Activated naive CD8-positive, alpha-beta T cell treated with anti-CD3 and anti-CD28 coated beads, Interleukin-2, amount 50 U/mL, for 24 hours (primary cell): Measurements from ENCODE around the gene KIFC1.
"Not testable (repeated sequence)": the region's sequence is repeated elsewhere in the genome, so short reads cannot be mapped to it uniquely, and the experiment has no call there.

Source experiments
- ATAC-seq: fragments of 150-1000 bp; cut with Tn5 transposase; one replicate; pipeline ENCODE4 v1.10.0; 2021
- DNase-seq: peaks from one replicate; pipeline ENCODE4 v3.0.0; 2021
- H3K27ac Mint-ChIP-seq: one replicate; pipeline ENCODE4 v1.8.0; 2021; ENCODE audit warnings: mild to moderate bottlenecking, mixed read lengths
- H3K27me3 Mint-ChIP-seq: one replicate; pipeline ENCODE4 v1.8.0; 2021; ENCODE audit warnings: mixed read lengths
- H3K36me3 Mint-ChIP-seq: one replicate; pipeline ENCODE4 v1.8.0; 2021; ENCODE audit warnings: low read depth, mixed read lengths
- H3K4me1 Mint-ChIP-seq: one replicate; pipeline ENCODE4 v1.8.0; 2021; ENCODE audit warnings: mixed read lengths
- H3K4me3 Mint-ChIP-seq: one replicate; pipeline ENCODE4 v1.8.0; 2021; ENCODE audit warnings: mild to moderate bottlenecking, moderate library complexity, mixed read lengths
- H3K9me3 Mint-ChIP-seq: one replicate; pipeline ENCODE4 v1.8.0; 2021; ENCODE audit warnings: mixed read lengths

KIFC1 gene

DNA sequence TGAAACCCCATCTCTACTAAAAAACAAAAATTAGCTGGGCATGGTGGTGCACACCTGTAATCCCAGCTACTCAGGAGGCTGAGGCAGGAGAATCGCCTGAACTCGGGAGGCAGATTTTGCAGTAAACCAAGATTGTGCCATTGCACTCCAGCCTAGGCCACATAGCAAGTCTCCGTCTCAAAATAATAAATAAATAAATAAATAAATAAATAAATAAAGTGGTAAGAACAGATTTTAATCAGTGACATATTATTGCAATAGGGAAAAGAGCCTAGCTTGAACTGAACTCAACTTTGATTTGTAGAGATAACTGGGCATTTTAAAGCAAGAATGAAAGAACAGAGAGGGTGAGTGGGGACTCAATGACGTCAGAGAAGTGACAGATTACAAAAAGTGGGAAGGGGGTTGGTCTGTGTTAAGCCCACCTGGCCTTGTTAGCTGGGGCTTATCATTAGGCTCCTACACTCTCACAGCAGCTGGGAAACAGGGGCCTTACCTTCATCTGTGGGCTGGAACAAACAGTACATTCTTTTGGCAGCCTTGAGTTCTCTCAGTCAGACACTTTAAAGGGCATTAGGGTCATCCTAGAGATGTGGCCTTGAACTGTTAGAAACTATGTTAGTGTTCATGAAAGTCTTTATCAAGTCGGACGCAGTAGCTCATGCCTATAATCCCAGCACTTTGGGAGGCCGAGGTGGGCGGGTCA, 24.5 kb upstream of the KIFC1 start:
- Mint-ChIP-seq H3K4me1 (no peaks in the 10 kb centered on the region), H3K36me3 (no peaks in the 10 kb centered on the region), H3K27ac (no peak overlapping the region), H3K27me3 (no peaks in the 10 kb centered on the region), H3K4me3 (no peak overlapping the region), H3K9me3 (no peaks in the 10 kb centered on the region)
- no peak for DNase-seq
- no peak for ATAC-seq

DNA sequence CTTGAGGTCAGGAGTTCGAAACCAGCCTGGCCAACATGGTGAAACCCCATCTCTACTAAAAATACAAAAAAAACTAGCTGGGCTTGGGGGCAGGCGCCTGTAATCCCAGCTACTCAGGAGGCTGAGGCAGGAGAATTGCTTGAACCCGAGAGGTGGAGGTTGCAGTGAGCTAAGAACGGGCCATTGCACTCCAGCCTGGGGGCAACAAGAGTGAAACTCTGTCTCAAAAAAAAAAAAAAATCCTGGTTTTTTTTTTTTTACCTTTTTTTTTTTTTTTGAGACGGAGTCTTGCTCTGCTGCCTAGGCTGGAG, 24.0 kb upstream of the KIFC1 start:
- H3K27me3 Mint-ChIP-seq, H3K27ac Mint-ChIP-seq, H3K4me3 Mint-ChIP-seq, ATAC-seq, H3K9me3 Mint-ChIP-seq, H3K4me1 Mint-ChIP-seq, DNase-seq, H3K36me3 Mint-ChIP-seq: not testable (repeated sequence)

DNA sequence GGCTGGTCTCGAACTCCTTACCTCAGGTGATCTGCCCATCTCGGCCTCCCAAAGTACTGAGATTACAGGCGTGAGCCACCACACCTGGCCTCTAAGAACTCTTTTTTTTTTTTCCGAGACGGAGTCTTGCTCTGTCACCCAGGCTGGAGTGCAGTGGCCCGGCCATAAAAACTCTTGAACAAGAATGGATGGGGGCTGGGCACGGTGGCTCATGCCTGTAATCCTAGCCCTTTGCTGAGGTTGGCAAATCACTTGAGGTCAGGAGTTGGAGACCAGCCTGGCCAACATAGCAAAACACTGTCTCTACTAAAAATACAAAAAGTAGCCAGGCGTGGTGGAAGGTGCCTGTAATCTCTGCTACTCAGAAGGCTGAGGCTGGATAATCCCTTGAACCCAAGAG, 19.7 kb upstream of the KIFC1 start:
- H3K27me3 Mint-ChIP-seq, H3K9me3 Mint-ChIP-seq, H3K36me3 Mint-ChIP-seq, H3K27ac Mint-ChIP-seq, H3K4me1 Mint-ChIP-seq, DNase-seq, H3K4me3 Mint-ChIP-seq, ATAC-seq: not testable (repeated sequence)

DNA sequence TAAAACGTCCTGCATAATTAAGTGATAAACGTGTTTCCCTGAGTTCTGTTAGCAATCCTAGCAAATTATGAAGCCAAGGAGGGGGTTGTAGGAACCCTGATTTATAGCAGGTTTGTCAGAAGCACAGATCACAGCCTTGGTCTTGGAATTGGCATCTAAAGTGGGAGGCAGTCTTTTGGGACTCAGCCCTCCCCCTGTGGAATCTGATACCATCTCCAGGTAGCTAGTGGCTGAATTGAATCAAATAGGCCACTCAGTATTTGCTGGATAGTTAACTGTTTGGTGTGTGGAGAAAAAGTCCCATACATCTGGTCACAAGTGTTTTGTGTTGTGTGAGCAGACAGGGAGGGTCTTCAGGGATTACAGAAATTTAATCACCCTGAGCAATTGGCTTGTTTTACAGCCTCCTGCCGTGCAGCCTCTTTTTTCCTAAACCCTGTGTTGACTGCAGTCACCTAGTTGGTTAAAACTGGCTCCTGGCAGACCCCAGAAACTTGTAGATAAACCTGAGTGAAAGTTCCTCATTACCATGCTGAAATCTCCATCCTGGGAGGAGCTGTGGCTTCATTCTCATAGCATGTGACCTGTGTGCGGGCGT, 19.0 kb upstream of the KIFC1 start:
- Mint-ChIP-seq H3K9me3 (no peaks in the 10 kb centered on the region), H3K4me1 (peaks cover 9% of the 10 kb centered on the region), H3K36me3 (no peaks in the 10 kb centered on the region), H3K27me3 (no peaks in the 10 kb centered on the region), H3K27ac (no peak overlapping the region), H3K4me3 (no peak overlapping the region)
- no peak for DNase-seq
- no peak for ATAC-seq

DNA sequence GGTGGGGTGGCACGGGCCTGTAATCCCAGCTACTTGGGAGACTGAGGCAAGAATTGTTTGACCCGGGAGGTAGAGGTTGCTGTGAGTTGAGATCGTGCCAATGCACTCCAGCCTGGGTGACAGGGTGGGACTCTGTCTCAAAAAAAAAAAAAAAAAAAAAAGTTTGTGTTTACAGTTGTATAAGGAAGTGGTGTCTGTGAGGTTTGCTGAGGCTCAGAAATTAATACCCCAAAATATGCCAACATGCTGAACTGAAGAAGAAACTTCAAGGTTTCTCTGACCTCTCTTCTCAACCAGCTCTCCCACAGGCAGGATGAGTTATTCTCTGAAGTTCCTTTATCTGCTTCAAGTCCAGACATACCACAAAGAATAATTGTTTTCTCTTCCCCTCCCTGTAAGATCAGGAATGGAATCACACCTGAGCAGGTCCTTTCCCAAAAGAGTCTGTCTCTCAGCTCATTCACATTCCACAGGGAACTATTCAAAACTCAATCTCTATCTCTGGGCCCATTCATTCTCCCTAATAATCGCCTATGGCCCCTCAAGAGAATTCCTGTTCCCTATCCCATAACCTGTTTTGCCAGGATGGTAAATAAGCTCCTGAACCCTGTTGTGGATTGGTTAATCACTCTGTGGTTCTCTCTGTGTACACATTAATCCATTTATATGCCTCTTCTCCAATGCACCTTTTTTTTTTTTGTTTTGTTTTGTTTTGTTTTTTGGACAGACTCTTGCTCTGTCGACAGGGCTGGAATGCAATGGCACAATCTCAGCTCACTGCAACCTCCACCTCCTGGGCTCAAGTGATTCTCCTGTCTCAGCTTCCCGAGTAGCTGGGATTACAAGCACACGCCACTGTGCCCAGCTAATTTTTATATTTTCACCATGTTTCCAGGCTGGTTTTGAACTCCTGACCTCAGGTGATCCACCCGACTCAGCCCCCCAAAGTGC, 17.4 kb upstream of the KIFC1 start:
- ATAC-seq (no peak), DNase-seq (no peak)
- Mint-ChIP-seq H3K9me3 (no peaks in the 10 kb centered on the region), H3K4me1 (peaks cover 9% of the 10 kb centered on the region), H3K27me3 (no peaks in the 10 kb centered on the region), H3K27ac (no peak overlapping the region), H3K36me3 (no peaks in the 10 kb centered on the region), H3K4me3 (no peak overlapping the region)

DNA sequence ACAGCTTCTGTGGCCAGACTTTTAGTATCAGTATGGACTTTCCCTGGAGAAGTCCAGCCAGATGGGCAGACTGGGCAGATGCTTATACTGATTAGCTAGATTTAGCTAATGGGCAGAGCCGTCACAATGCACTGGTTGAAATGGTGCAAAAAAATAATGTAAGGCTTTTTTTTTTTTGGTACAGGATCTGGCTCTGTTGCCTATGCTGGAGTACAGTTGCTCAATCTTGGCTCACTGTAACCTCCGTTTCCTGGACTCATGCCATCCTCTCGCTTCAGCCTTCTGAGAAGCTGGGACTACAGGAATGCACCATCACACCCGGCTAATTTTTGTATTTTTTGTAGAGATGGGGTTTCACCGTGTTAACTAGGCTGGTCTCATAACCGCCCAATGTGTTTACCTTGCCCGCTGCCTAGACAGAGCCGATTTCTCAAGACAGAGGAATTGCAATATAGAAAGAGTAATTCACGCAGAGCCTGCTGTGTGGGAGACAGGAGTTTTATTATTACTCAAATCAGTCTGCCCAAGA, 16.4 kb upstream of the KIFC1 start:
- no peak for ATAC-seq
- Mint-ChIP-seq H3K4me3 (no peak overlapping the region), H3K27ac (no peak overlapping the region), H3K4me1 (peaks cover 9% of the 10 kb centered on the region), H3K36me3 (no peaks in the 10 kb centered on the region), H3K27me3 (no peaks in the 10 kb centered on the region), H3K9me3 (no peaks in the 10 kb centered on the region)
- DNase-seq: no peak

DNA sequence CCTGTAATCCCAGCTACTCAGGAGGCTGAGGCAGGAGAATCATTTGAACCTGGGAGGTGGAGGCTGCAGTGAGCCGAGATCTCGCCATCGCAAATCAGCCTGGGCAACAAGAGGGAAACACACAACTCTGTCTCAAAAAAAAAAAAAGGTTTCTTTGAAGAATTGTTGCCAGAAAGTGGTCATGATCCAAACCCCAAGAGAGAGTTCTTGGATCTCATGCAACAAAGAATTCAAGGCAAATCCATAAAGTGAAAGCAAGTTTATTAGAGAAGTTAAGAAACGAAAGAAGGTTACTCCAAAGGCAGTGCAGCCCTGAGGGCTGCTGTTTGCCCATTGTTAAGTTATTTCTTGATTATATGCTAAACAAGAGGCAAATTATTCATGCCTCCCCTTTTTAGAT, 14.5 kb upstream of the KIFC1 start:
- H3K4me1 Mint-ChIP-seq: peaks cover 9% of the 10 kb centered on the region
- no peak for ATAC-seq
- no peak overlapping the region for H3K27ac Mint-ChIP-seq
- no peaks in the 10 kb centered on the region for H3K27me3 Mint-ChIP-seq
- no peaks in the 10 kb centered on the region for H3K36me3 Mint-ChIP-seq
- H3K4me3 Mint-ChIP-seq: no peak overlapping the region
- H3K9me3 Mint-ChIP-seq: no peaks in the 10 kb centered on the region
- no peak for DNase-seq

DNA sequence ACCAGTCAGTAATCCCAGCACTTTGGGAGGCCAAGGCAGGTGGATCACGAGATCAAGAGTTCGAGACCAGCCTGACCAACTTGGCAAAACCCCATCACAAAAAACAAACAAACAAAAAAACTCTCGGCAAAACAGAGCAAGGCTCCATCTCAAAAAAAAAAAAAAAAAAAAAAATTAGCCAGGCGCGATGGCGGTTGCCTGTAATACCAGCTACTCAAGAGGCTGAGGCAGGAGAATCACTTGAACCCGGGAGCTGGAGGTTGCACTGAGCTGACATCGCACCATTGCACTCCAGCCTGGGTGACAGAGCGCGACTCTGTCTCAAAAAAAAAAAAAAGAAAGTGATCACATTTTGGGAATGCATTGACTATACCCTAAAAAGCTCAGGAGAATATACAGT, 12.4 kb upstream of the KIFC1 start:
- not testable (repeated sequence) for H3K4me3 Mint-ChIP-seq, ATAC-seq, DNase-seq

DNA sequence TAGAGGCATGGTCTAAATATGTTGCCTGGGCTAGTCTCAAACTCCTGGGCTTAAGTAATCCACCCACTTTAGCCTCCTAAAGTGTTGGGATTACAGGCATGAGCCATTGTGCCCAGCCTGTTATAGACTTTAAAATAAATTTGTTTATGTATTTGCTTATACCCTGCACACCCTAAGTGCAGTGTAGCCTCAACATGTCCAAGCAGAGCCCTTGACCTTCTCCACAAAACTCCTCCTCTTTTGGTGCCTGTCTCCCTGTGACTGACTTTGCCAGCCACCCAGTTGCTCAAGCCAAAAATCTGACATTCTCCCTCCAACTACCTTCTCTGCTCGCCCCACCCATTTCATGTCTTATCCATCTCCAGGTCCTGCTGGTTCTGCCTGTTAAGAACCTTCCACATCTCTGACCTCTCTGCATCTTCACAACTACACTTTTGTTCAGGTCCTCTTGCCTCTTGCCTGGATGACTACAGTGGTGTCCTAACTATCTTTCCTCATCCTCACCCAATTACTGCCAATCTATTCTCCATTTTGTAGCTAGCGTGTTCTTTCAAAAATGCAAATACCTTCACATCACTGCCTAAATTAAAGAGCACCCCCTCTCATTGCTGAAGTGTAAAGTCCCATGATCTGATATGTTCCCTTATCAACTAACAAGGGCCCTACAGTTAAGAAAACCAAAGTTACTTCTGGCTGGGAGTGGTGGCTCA, 11.2 kb upstream of the KIFC1 start:
- Mint-ChIP-seq H3K27ac (no peak overlapping the region), H3K4me3 (no peak overlapping the region), H3K4me1 (no peaks in the 10 kb centered on the region), H3K27me3 (no peaks in the 10 kb centered on the region), H3K9me3 (no peaks in the 10 kb centered on the region), H3K36me3 (no peaks in the 10 kb centered on the region)
- DNase-seq (no peak), ATAC-seq (no peak)

More for the DNA sequence above, 12.4 kb upstream of the KIFC1 start:
- H3K27ac Mint-ChIP-seq, H3K36me3 Mint-ChIP-seq, H3K9me3 Mint-ChIP-seq, H3K27me3 Mint-ChIP-seq, H3K4me1 Mint-ChIP-seq: not testable (repeated sequence)

DNA sequence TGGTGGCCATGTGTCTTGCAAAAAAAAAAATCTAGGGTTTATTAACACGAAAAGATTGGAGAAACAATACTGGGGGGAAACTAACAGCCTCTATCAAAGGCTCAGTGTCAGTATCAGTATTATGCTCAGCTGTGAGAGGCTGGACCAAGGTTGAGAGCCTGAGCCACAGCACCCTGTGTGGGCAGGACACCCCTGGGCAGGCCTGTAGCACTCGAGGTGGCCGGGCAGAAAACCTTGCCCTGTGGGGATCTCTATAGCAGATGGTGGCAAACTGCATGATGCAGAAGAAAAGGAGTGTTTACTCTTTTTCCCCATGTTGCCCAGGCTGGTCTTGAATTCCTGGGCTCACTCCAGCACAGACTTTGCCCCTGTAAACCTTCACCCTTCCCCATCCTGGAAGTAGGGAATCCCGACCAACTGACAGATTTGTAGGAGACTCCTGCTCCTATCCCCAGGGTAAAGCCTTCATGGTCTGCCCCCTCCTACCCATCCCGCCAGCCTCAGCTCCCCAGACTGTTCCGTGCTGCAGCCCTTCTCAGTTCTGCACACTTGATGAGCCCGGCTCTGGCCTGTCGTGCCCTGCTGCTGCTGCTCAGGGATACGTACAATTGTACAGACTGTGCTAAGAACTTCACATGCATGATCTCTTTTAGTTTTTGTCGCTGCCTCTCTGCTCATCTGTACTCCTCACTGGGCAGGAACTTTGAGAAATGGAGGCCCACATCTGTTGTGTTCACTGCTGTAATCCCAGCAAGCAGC, 8.0 kb upstream of the KIFC1 start:
- ATAC-seq (no peak), DNase-seq (no peak)
- Mint-ChIP-seq H3K27me3 (no peaks in the 10 kb centered on the region), H3K9me3 (no peaks in the 10 kb centered on the region), H3K4me1 (no peaks in the 10 kb centered on the region), H3K4me3 (no peak overlapping the region), H3K36me3 (no peaks in the 10 kb centered on the region), H3K27ac (no peak overlapping the region)

DNA sequence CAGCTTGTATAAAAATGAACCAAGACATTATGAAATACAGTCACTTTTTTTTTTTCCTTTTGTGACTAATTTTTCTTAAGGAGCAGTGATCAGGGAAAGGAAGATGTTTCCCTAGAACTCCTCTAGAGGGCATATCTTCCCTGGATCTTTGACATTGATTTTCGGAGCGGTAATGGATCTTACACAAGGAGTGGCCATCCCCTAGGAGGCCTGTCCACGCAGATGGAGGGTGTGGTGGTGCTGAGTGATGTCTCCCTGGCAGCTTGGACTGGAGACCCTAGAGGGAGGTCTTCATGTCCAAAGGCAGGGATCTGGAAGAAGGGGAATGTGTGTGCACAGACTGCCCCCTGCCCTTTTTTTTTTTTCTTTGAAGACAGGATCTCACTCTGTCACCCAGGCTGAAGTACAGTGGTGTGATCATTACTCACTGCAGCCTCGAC, 7.0 kb upstream of the KIFC1 start:
- Mint-ChIP-seq H3K27me3 (no peaks in the 10 kb centered on the region), H3K27ac (peak overlapping the region; percentile 11), H3K9me3 (no peaks in the 10 kb centered on the region), H3K4me3 (no peak overlapping the region), H3K4me1 (no peaks in the 10 kb centered on the region), H3K36me3 (no peaks in the 10 kb centered on the region)
- ATAC-seq (no peak), DNase-seq (no peak)

DNA sequence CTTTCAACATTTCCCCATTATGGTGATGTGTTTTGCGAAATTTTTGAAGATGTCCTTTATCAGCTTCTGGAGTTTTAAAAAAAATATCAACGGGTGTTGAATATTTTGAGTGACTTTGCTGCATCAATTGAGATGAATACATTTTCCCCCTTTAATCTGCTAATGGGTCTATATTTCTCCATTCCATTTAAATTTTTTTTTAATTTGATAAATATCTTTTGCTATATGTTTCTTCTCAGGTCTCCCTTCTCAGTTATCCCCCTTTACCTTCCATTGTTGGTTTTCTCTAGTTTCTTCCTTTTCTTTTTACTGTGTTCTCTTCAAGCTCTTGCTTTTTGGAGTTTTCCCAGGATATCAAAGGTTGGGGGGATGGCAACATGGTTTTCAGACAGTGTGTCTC, 1.4 kb upstream of the KIFC1 start:
- DNase-seq: no peak
- H3K36me3 Mint-ChIP-seq: peaks cover 22% of the 10 kb centered on the region
- H3K9me3 Mint-ChIP-seq: no peaks in the 10 kb centered on the region
- no peak for ATAC-seq
- H3K27me3 Mint-ChIP-seq: no peaks in the 10 kb centered on the region
- no peak overlapping the region for H3K4me3 Mint-ChIP-seq
- peaks cover 37% of the 10 kb centered on the region for H3K4me1 Mint-ChIP-seq
- H3K27ac Mint-ChIP-seq: peak overlapping the region; percentile 95

DNA sequence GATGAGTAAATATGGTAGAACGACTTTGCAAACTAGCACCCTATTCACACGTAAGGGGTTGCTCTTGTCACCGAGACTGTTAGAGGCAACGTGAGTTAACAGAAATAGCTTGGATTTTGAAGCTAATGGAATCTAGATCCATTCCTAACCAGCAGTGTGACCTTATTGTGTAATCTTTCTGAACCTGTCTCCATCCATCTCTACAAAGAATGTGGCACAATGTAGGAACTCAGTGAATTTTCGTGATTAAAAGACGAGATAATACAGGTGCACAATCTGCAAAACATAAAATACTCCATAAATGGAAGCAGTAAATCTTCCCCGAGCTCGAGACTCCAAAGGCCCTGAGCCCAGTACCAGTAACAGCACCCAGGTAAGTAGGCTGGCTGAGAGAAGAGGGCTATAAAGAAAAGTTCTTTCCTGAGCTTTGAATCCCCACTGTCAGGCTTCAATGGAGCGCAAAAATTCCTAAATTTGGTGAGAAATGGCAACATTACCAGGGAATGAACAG, 801 bp upstream of the KIFC1 start:
- Mint-ChIP-seq H3K27me3 (no peaks in the 10 kb centered on the region), H3K9me3 (no peaks in the 10 kb centered on the region), H3K27ac (peak overlapping the region; percentile 95), H3K4me3 (peak overlapping the region; percentile 94), H3K36me3 (peaks cover 26% of the 10 kb centered on the region), H3K4me1 (peaks cover 41% of the 10 kb centered on the region)
- no peak for DNase-seq
- ATAC-seq: no peak
